OCI-M2 (cell line): ENCODE results near the gene NT5C.

Source experiments
- DNase-seq: peaks from one replicate; lab custom pipeline; 2025; ENCODE audit not compliant: unreplicated experiment; lab: John Stamatoyannopoulos, UW

The NT5C gene

GRCh38 chr17:75093548-75094158, 37.9 kb downstream of the NT5C start:
- no peak for DNase-seq

- DNase-seq: no peak
Measured at GRCh38 chr17:75091855-75092327, 39.7 kb downstream of the NT5C start.

GRCh38 chr17:75090871-75091854, 40.4 kb downstream of the NT5C start:
- DNase-seq: no peak

GRCh38 chr17:75088465-75089417, 42.8 kb downstream of the NT5C start:
- no peak for DNase-seq

GRCh38 chr17:75087558-75088453, 43.7 kb downstream of the NT5C start, which contains the start of gene SLC16A5:
Gene SLC16A5, plus strand, starts transcription at chr17:75087954. Its CDS starts 5,683 bp downstream, at chr17:75093637.
- DNase-seq: no peak

GRCh38 chr17:75087182-75087557, 44.4 kb downstream of the NT5C start:
- DNase-seq: no peak

GRCh38 chr17:75086496-75087181, 44.9 kb downstream of the NT5C start:
- no peak for DNase-seq

- DNase-seq: no peak
Measured at GRCh38 chr17:75084039-75084660, 47.4 kb downstream of the NT5C start.

GRCh38 chr17:75082683-75083082, 48.9 kb downstream of the NT5C start:
- DNase-seq: no peak

- DNase-seq: no peak
Measured at GRCh38 chr17:75081611-75082540, 49.7 kb downstream of the NT5C start.
